Body of pancreas (tissue), 4 donors: ENCODE data around the gene ZSWIM3.

Experiments
- POLR2A ChIP-seq, 3 donors: fragments of 450-650 bp; IDR thresholded peaks; one replicate each; pipeline ENCODE4 v1.6.1; 2016; ENCODE audit warnings: antibody characterized with exemption in 3 of 3, mild to moderate bottlenecking in 2 of 3
- TF ChIP-seq, protein P1 (sequence below), 7 experiments: fragments of 450-650 bp in 4 of 7; fragments of 200-600 bp in 3 of 7; sonication (generic) in 3 of 7; IDR thresholded peaks; one replicate each; pipeline ENCODE4 v1.5.1; 2016 to 2019; ENCODE audit warnings: antibody characterized with exemption in 7 of 7

DNA sequence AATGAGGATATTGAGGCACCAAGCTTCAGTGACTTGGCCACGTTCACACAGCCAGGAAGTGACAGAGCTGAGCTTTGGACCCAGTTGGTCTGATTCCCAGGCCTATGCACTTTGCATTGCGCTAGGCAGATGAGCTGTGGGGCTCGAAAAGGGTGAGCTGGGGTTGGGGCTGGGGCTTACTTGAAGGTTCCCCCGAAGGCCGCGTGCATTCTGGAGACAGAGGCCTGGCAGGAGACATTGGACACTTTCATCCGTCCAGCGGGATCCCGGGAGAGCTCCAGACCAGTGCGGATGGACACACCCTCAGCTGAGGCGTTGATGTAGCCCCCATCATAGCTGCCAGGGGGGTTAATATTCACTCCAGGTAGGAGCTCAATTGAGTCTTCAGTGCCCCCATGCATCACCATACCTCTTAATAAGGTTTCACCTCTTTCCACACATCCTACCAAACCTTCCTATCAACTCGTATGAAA is 52.0 kb downstream of the ZSWIM3 start:
- TF ChIP-seq, protein P1, sequence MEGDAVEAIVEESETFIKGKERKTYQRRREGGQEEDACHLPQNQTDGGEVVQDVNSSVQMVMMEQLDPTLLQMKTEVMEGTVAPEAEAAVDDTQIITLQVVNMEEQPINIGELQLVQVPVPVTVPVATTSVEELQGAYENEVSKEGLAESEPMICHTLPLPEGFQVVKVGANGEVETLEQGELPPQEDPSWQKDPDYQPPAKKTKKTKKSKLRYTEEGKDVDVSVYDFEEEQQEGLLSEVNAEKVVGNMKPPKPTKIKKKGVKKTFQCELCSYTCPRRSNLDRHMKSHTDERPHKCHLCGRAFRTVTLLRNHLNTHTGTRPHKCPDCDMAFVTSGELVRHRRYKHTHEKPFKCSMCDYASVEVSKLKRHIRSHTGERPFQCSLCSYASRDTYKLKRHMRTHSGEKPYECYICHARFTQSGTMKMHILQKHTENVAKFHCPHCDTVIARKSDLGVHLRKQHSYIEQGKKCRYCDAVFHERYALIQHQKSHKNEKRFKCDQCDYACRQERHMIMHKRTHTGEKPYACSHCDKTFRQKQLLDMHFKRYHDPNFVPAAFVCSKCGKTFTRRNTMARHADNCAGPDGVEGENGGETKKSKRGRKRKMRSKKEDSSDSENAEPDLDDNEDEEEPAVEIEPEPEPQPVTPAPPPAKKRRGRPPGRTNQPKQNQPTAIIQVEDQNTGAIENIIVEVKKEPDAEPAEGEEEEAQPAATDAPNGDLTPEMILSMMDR (IDR thresholded peaks at IDR 0.05) = no peak
- no peak for TF ChIP-seq POLR2A (IDR thresholded peaks at IDR 0.05)
